HepG2 (cell line): Measurements from ENCODE around the gene STX8.

Experiments
- CBX5 ChIP-seq: sonication (generic); formaldehyde crosslinking; IDR thresholded peaks from 2 replicates; pipeline ENCODE4 v1.4.0; 2020; ENCODE audit warnings: missing genetic modification reagents, borderline replicate concordance
- DMAP1 ChIP-seq: IDR thresholded peaks from 2 replicates; pipeline ENCODE4 v1.6.1; 2016
- POLR2A ChIP-seq, 2 experiments: IDR thresholded peaks; 2 replicates each; pipeline ENCODE4 v1.6.1; 2011; ENCODE audit warnings: low read depth in 2 of 2, low read length in 2 of 2, mild to moderate bottlenecking in 1 of 2, moderate library complexity in 1 of 2; ENCODE audit not compliant: insufficient read depth in 1 of 2
- ZNF292 ChIP-seq: sonication (generic); formaldehyde crosslinking; IDR thresholded peaks from 2 replicates; pipeline ENCODE4 v1.8.1; 2022; ENCODE audit warnings: mild to moderate bottlenecking, low read depth, missing genetic modification reagents, borderline replicate concordance
- TF ChIP-seq, protein P1 (sequence below): IDR thresholded peaks from 2 replicates; pipeline ENCODE4 v1.6.1; 2016

DNA sequence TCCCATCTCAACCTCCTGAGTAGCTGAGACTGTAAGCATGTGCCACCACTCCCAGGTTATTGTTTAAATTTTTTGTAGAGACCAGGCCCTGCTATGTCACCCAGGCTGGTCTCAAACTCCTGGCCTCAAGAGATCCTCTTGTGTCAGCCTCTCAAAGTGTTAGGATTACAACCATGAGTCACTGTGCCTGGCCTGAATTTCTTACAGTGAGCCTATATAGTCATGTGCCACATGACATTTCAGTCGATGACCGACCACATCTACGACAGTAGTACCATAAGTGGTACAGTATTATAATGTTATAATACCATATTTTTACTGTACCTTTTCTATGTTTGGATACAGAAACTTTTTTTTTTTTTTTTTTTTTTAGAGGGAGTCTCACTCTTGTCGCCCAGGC lies 195.3 kb downstream of the STX8 start:
- TF ChIP-seq ZNF292 (no peak), POLR2A (IDR thresholded peaks at IDR 0.05; ENCODE audit: insufficient read depth in 1 of 2, low read depth in 2 of 2, low read length in 2 of 2) (no peak), DMAP1 (CRISPR knock-in tag) (no peak), CBX5 (CRISPR knock-in tag) (no peak)
- TF ChIP-seq, protein P1, sequence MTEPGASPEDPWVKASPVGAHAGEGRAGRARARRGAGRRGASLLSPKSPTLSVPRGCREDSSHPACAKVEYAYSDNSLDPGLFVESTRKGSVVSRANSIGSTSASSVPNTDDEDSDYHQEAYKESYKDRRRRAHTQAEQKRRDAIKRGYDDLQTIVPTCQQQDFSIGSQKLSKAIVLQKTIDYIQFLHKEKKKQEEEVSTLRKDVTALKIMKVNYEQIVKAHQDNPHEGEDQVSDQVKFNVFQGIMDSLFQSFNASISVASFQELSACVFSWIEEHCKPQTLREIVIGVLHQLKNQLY (CRISPR knock-in tag) = no peak
